Osteocyte (in vitro differentiated cells): ENCODE measurements around the gene RAB40B. TPM values are rescaled to one million over a fixed set of nuclear protein-coding genes. Genes with fewer than 3 reads are reported as not detected.

Experiments used
- DNase-seq: peaks from one replicate; pipeline ENCODE4 v3.0.0; 2021; ENCODE audit warnings: mixed read lengths; ENCODE audit not compliant: unreplicated experiment; ENCODE audit errors: extremely low spot score
- H3K27ac Mint-ChIP-seq: one replicate; pipeline ENCODE4 v1.8.0; 2021; ENCODE audit warnings: mild to moderate bottlenecking, mixed read lengths; ENCODE audit not compliant: unreplicated experiment
- H3K27me3 Mint-ChIP-seq: one replicate; pipeline ENCODE4 v1.8.0; 2021; ENCODE audit warnings: mixed read lengths; ENCODE audit not compliant: unreplicated experiment
- H3K36me3 Mint-ChIP-seq: one replicate; pipeline ENCODE4 v1.8.0; 2021; ENCODE audit warnings: mixed read lengths; ENCODE audit not compliant: unreplicated experiment
- H3K4me1 Mint-ChIP-seq: one replicate; pipeline ENCODE4 v1.8.0; 2021; ENCODE audit warnings: mixed read lengths; ENCODE audit not compliant: unreplicated experiment
- H3K4me3 Mint-ChIP-seq: one replicate; pipeline ENCODE4 v1.8.0; 2021; ENCODE audit warnings: mild to moderate bottlenecking, moderate library complexity, mixed read lengths; ENCODE audit not compliant: unreplicated experiment
- H3K9me3 Mint-ChIP-seq: one replicate; pipeline ENCODE4 v1.8.0; 2021; ENCODE audit warnings: mixed read lengths; ENCODE audit not compliant: unreplicated experiment
- total RNA-seq: library from RNA; stranded (reverse); gene quantifications from 2 replicates; pipeline ENCODE4 v1.2.1, GENCODE V29; 2021
- TF ChIP-seq, protein P1 (sequence below): fragments of 200-600 bp; sonication (generic); IDR thresholded peaks from 2 replicates; pipeline ENCODE4 v1.5.0; 2021; ENCODE audit warnings: antibody characterized with exemption, mild to moderate bottlenecking, moderate library complexity

RAB40B gene
- total RNA-seq, 1 donor from 2014 or later: 13.4 TPM

- H3K9me3 Mint-ChIP-seq: no peaks in the 10 kb centered on the region
- TF ChIP-seq, protein P1, sequence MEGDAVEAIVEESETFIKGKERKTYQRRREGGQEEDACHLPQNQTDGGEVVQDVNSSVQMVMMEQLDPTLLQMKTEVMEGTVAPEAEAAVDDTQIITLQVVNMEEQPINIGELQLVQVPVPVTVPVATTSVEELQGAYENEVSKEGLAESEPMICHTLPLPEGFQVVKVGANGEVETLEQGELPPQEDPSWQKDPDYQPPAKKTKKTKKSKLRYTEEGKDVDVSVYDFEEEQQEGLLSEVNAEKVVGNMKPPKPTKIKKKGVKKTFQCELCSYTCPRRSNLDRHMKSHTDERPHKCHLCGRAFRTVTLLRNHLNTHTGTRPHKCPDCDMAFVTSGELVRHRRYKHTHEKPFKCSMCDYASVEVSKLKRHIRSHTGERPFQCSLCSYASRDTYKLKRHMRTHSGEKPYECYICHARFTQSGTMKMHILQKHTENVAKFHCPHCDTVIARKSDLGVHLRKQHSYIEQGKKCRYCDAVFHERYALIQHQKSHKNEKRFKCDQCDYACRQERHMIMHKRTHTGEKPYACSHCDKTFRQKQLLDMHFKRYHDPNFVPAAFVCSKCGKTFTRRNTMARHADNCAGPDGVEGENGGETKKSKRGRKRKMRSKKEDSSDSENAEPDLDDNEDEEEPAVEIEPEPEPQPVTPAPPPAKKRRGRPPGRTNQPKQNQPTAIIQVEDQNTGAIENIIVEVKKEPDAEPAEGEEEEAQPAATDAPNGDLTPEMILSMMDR: no peak
- H3K4me3 Mint-ChIP-seq: no peak overlapping the region
- H3K27ac Mint-ChIP-seq: no peak overlapping the region
- H3K4me1 Mint-ChIP-seq: peaks cover 8% of the 10 kb centered on the region
- no peak for DNase-seq
- H3K36me3 Mint-ChIP-seq: peaks cover 6% of the 10 kb centered on the region
- no peaks in the 10 kb centered on the region for H3K27me3 Mint-ChIP-seq
Observed at GRCh38 chr17:82665891-82666290, 32.6 kb downstream of the RAB40B start.

DNA sequence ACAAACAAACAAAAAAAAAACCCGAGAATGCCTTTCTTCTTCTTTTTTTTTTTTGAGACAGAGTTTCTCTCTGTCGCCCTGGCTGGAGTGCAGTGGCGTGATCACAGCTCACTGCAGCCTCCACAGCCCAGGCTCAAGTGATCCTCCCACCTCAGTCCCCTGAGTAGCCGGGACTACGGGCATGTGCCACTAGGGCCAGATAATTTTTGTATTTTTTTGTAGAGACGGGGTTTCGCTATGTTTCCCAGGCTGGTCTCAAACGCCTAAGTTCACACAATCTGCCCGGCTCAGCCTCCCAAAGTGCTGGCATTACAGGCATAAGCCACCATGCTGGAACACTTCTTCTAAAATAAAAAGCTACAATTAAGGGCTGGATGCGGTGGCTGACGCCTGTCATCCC lies 33.3 kb downstream of the RAB40B start:
- TF ChIP-seq, protein P1: no peak
- Mint-ChIP-seq H3K4me1 (peaks cover 8% of the 10 kb centered on the region), H3K27me3 (no peaks in the 10 kb centered on the region), H3K27ac (no peak overlapping the region), H3K36me3 (peaks cover 9% of the 10 kb centered on the region), H3K9me3 (no peaks in the 10 kb centered on the region), H3K4me3 (no peak overlapping the region)
- no peak for DNase-seq

- Mint-ChIP-seq H3K27me3 (no peaks in the 10 kb centered on the region), H3K9me3 (no peaks in the 10 kb centered on the region), H3K36me3 (peaks cover 12% of the 10 kb centered on the region), H3K4me3 (no peak overlapping the region), H3K27ac (no peak overlapping the region), H3K4me1 (peaks cover 8% of the 10 kb centered on the region)
- TF ChIP-seq, protein P1: no peak
- no peak for DNase-seq
Observed at GRCh38 chr17:82664701-82665182, 33.8 kb downstream of the RAB40B start.

DNA sequence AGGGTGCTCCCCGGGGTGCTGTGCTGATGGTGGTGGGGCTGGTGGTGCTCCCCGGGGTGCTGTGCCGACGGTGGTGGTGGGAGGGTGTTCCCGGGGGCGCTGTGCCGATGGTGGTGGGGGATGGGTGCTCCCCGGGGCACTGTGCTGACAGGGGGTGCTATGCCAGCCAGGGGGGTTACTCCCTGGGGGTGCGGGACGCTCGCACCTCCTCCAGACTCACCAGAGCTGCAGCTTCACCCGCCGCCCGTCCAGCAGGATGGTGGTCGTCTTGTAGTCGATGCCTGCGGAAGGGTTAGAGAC lies 34.3 kb downstream of the RAB40B start:
- no peak overlapping the region for H3K4me3 Mint-ChIP-seq
- H3K4me1 Mint-ChIP-seq: peaks cover 8% of the 10 kb centered on the region
- H3K27me3 Mint-ChIP-seq: no peaks in the 10 kb centered on the region
- DNase-seq: no peak
- TF ChIP-seq, protein P1: no peak
- H3K36me3 Mint-ChIP-seq: peaks cover 14% of the 10 kb centered on the region
- H3K27ac Mint-ChIP-seq: no peak overlapping the region
- no peaks in the 10 kb centered on the region for H3K9me3 Mint-ChIP-seq

DNA sequence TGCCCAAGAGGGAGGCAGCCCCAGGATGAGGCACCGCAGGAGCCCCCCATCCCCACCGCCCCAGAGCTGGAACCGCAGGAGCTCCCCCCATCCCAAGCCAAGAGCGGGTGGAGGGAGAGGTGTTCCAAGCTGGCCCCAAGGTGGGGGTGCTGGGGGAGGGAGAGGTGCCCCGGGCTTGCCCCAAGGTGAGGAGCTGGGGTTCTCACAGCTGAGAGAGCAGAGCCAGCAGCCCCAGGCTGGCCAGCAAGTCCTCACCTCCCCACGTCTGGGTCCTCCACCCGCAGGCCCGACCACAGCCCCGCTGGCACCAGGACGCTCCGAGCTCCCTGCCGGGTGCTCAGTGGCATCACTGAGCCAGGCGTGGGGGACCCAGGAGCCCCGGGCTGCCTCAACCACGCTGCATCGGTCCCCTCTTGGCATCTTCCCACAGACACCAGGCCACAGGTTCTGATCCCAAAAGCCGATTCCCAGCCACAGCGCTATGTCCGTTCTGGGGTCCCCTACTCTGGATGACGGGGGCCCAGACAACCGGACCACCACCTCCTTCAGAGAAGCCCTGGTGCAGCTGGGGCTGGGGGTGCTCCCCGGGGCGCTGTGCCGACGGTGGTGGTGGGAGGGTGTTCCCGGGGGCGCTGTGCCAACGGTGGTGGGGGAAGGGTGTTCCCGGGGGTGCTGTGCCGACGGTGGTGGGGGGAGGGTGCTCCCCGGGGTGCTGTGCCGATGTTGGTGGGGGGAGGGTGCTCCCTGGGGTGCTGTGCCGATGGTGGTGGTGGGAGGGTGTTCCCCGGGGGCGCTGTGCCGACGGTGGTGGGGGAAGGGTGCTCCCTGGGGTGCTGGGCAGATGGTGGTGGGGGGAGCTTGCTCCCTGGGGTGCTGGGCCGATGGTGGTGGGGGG lies 34.9 kb downstream of the RAB40B start:
- Mint-ChIP-seq H3K4me1 (peaks cover 5% of the 10 kb centered on the region), H3K36me3 (peaks cover 14% of the 10 kb centered on the region), H3K27me3 (no peaks in the 10 kb centered on the region), H3K27ac (no peak overlapping the region), H3K9me3 (no peaks in the 10 kb centered on the region), H3K4me3 (no peak overlapping the region)
- DNase-seq: no peak
- TF ChIP-seq, protein P1: no peak
